IPS-NIHi11 (cell line): ENCODE results near the gene RALB.

Experiments
- DNase-seq: peaks from one replicate; pipeline ENCODE4 v3.0.0; 2012; ENCODE audit warnings: mixed read lengths, low spot score

Gene RALB

GRCh38 chr2:120262761-120263428 is 10.2 kb downstream of the RALB start:
- DNase-seq = no peak

- DNase-seq = no peak
These were observed 12.4 kb downstream of the RALB start for GRCh38 chr2:120265006-120265405.

DNA sequence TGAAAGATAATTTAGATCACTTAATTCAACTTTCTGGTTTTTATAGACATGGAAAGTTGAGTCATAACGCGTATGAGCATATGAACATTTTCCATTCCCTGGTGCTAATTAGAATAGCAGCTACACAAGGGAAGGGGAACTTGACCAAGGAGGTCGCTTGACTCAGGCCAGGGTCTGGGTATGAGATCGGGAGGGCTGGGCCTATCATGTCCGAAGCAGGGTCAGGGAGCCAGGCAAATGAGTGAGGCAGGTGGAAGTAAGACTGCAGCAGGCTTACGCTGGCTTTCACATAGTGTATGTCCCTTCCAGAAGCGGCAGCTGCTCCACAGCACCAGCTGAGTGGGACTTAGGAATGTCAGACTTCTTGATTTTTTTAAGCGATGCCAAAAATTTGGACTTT is 14.7 kb downstream of the RALB start:
- DNase-seq = no peak

- no peak for DNase-seq
These were observed 16.6 kb downstream of the RALB start for GRCh38 chr2:120269076-120269744.

DNA sequence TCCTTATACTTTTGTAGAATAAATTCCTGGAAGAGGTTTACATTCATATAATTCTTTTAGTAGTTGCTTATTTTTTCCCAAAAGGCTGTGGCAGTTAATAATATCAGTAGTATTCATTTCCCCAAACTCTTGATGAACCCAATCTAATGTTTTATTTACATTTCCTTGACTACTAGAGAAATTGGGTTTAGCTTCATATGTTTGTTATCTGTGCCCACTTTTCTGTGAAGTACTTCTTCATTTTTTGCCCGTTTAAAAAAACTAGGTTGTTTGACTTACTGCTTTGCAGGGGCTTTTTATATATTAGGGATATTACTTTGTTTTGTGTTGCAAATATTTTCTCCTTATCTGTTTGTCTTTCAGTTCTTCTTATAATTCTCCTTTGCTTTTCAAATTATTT is 17.2 kb downstream of the RALB start:
- no peak for DNase-seq

- DNase-seq = no peak
These were observed 19.2 kb downstream of the RALB start for GRCh38 chr2:120271711-120272379.

DNA sequence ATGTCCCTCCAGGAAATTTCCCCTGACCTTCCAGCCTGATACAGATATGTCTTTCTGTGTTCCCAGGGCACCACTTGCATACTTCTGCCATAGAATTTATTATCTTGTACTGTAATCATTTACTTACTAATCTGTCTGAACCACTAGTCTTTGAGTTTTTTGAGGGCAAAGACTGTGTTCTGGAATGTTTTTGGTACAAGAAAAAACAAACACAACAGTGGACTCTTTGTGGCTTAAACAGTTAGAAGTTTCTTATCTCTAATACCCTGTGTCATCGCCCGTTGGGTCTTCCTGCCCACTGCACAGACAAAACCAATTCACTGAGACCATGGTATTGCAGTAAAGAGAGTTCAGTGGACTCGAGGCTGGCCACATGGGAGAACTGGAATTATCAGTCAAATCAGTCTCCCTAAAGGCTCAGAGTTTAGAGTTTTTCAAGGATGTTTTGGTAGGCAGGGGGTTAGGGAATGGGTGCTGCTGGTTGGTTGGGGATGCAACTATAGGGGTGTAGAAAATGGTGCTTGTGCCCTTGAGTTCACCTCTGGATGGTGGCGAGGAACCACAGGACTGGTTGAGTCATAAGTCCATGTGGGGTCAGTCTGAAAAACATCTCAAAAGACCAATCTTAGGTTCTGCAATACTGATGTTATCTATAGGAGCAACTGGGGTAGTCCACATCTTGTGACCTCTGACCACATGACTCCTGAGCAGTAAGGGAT is 20.3 kb downstream of the RALB start:
- DNase-seq = no peak

DNA sequence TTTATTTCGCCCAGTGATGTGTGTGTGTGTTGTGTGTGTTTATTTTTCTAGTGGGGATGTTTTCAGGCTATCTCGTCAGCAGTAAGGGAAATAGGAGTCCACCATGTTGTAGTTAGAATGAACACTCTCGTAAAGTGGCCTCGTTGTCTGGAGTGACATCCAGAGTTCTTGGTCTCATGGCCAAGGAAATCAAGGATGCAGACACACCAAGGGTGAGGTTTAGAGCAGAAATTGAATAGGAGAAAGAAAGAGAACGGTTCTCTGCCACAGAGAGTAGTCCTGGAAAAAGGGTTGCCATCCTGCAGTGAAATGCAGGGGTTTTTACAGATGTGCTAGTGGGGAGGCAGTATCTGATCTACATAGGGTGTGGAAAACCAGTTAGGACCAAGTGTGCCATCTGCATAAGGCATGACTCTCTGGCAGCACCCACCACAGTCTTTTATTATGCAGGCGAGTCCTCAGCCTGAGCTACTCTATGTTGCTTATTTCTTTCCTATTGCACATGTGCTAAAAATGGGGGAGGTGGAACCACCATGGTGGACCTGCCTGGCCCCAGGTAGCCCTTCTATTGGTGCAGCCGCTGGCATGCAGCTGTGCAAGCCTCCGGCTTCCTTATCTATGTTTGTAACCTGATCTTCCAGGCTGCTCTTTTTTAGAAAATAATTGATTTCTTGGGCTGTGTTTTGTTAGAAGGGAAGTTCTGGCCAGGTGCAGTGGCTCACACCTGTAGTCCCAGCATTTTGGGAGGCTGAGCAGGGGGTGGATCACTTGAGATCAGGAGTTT is 23.2 kb downstream of the RALB start:
- DNase-seq = no peak

- no peak for DNase-seq
These were observed 25.0 kb downstream of the RALB start for GRCh38 chr2:120277505-120278205.

- no peak for DNase-seq
These were observed 26.2 kb downstream of the RALB start for GRCh38 chr2:120278901-120279300.

- no peak for DNase-seq
These were observed 27.1 kb downstream of the RALB start for GRCh38 chr2:120279708-120280107.

GRCh38 chr2:120283649-120284048 is 31.0 kb downstream of the RALB start:
- peak; percentile 72 for DNase-seq

GRCh38 chr2:120285056-120285455 is 32.4 kb downstream of the RALB start:
- no peak for DNase-seq

DNA sequence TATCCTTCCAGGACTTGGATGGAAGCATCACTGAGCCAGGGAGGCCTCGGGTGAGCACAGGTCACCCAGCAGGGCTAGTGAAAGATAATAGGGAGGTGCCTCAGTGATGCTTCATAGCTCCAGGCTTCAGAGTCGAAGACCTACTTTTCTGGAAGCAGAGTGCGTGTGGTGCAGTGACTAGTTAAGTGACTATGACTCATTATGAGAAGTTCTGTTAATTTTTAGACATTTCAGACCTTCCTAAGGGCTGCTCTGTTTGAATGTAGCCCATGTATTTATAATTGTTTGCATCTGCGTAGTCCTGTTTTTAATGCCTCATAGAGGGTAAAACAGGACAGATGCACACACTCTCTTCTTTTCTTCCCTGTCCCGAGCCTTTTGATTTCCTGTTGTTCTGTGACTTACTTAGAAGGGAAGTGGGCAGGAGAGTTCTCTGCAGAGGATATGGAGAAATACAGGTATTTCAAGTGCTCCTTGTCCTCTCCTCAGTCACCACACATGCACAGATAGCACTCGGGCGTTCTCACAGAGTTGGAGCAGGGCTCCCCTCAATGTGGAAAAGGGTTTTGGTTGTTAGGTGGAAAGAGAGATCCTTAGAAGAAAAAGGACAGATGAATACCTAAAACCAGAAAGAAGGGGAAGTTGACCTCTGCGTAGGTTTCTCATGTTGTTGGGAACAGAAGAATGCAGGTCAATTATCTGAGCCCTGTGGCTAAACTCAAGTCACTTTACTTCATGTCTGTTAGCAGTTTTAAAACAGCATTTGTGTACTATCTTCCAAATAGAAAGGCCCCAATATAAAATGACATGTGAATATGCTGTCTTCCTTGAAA is 34.7 kb downstream of the RALB start:
- no peak for DNase-seq

DNA sequence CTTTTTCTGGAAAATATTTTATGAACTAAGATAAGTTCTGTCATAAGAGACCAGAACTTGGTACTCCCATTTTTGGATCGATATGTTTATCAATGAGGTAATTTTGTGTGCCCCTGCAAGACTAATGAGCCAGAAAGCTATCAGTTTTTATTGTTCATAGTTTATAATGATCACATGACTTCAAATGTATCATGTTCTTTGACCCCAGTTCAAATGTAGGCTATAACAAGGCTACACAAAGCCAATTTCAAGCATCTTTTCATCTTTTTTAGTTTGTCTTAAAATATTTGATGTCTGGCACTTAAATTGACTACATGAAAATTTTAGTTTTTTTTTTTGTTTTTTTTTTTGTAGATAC is 35.3 kb downstream of the RALB start:
- DNase-seq = no peak

GRCh38 chr2:120289221-120289906 is 36.7 kb downstream of the RALB start:
- peak; percentile 45 for DNase-seq

GRCh38 chr2:120290737-120291136 is 38.1 kb downstream of the RALB start:
- no peak for DNase-seq

- DNase-seq = no peak
These were observed 39.0 kb downstream of the RALB start for GRCh38 chr2:120291401-120292311.
